ENCODE results near the gene ZNF512B. TPM values are rescaled to one million over a fixed set of nuclear protein-coding genes. Genes with fewer than 3 reads are reported as not detected.

ZNF512B gene
- total RNA-seq, 1 experiment from 2014 or later: 58.1 TPM

GRCh38 chr20:63935447-63935846, 34.3 kb downstream of the ZNF512B start:
- TF ChIP-seq CTCF (IDR thresholded peaks at IDR 0.05; ENCODE audit: unreplicated experiment): no peak
- Mint-ChIP-seq H3K27ac (ENCODE audit: unreplicated experiment) (no peak overlapping the region), H3K4me3 (ENCODE audit: low read depth, unreplicated experiment) (no peak overlapping the region), H3K27me3 (ENCODE audit: unreplicated experiment) (no peaks in the 10 kb centered on the region), H3K4me1 (ENCODE audit: low read depth, unreplicated experiment) (no peaks in the 10 kb centered on the region), H3K9me3 (ENCODE audit: low read depth, unreplicated experiment) (no peaks in the 10 kb centered on the region), H3K36me3 (ENCODE audit: insufficient read depth, unreplicated experiment) (peaks cover 79% of the 10 kb centered on the region)
- CTCF ChIA-PET: no interaction called here
- intact Hi-C loops (cut with micrococcal nuclease; ENCODE audit: unreplicated experiment): no loop called here
- no TSS peak for BruUV-seq (replicated peaks)
- DNase-seq: no peak

GRCh38 chr20:63934271-63935068, 35.3 kb downstream of the ZNF512B start:
- Mint-ChIP-seq H3K27ac (ENCODE audit: unreplicated experiment) (no peak overlapping the region), H3K27me3 (ENCODE audit: unreplicated experiment) (no peaks in the 10 kb centered on the region), H3K4me3 (ENCODE audit: low read depth, unreplicated experiment) (no peak overlapping the region), H3K4me1 (ENCODE audit: low read depth, unreplicated experiment) (no peaks in the 10 kb centered on the region), H3K9me3 (ENCODE audit: low read depth, unreplicated experiment) (no peaks in the 10 kb centered on the region), H3K36me3 (ENCODE audit: insufficient read depth, unreplicated experiment) (peaks cover 78% of the 10 kb centered on the region)
- no peak for DNase-seq
- CTCF ChIA-PET: no interaction called here
- intact Hi-C loops (cut with micrococcal nuclease; ENCODE audit: unreplicated experiment): no loop called here
- no peak for TF ChIP-seq CTCF (IDR thresholded peaks at IDR 0.05; ENCODE audit: unreplicated experiment)
- no TSS peak for BruUV-seq (replicated peaks)

GRCh38 chr20:63933646-63934045, 36.1 kb downstream of the ZNF512B start:
- Mint-ChIP-seq H3K4me3 (ENCODE audit: low read depth, unreplicated experiment) (no peak overlapping the region), H3K4me1 (ENCODE audit: low read depth, unreplicated experiment) (no peaks in the 10 kb centered on the region), H3K9me3 (ENCODE audit: low read depth, unreplicated experiment) (no peaks in the 10 kb centered on the region), H3K36me3 (ENCODE audit: insufficient read depth, unreplicated experiment) (peaks cover 81% of the 10 kb centered on the region), H3K27ac (ENCODE audit: unreplicated experiment) (no peak overlapping the region), H3K27me3 (ENCODE audit: unreplicated experiment) (no peaks in the 10 kb centered on the region)
- no peak for DNase-seq
- TF ChIP-seq CTCF (IDR thresholded peaks at IDR 0.05; ENCODE audit: unreplicated experiment): no peak
- BruUV-seq (replicated peaks): TSS peak; percentile 29
- CTCF ChIA-PET: no interaction called here
- intact Hi-C loops (cut with micrococcal nuclease; ENCODE audit: unreplicated experiment): no loop called here

- Mint-ChIP-seq H3K4me1 (ENCODE audit: low read depth, unreplicated experiment) (no peaks in the 10 kb centered on the region), H3K27me3 (ENCODE audit: unreplicated experiment) (no peaks in the 10 kb centered on the region), H3K4me3 (ENCODE audit: low read depth, unreplicated experiment) (no peak overlapping the region)
These were observed 37.0 kb downstream of the ZNF512B start for GRCh38 chr20:63932606-63933160.

More at GRCh38 chr20:63932606-63933160, 37.0 kb downstream of the ZNF512B start:
- Mint-ChIP-seq H3K9me3 (ENCODE audit: low read depth, unreplicated experiment) (no peaks in the 10 kb centered on the region), H3K27ac (ENCODE audit: unreplicated experiment) (no peak overlapping the region), H3K36me3 (ENCODE audit: insufficient read depth, unreplicated experiment) (peaks cover 82% of the 10 kb centered on the region)
- BruUV-seq (replicated peaks): no TSS peak
- DNase-seq: no peak
- no peak for TF ChIP-seq CTCF (IDR thresholded peaks at IDR 0.05; ENCODE audit: unreplicated experiment)
- CTCF ChIA-PET: no interaction called here
- intact Hi-C loops (cut with micrococcal nuclease; ENCODE audit: unreplicated experiment): no loop called here

All from Calu3 (cell line).